Psoas muscle (tissue), 8 donors: Measurements from ENCODE around the gene C19orf73. TPM values are rescaled to one million over a fixed set of nuclear protein-coding genes. Genes with fewer than 3 reads are reported as not detected.
"Not testable (repeated sequence)": the region's sequence is repeated elsewhere in the genome, so short reads cannot be mapped to it uniquely, and the experiment has no call there.

ENCODE experiments used
- ATAC-seq, 4 donors: fragments of 200-7000 bp; cut with Tn5 transposase; one replicate each; pipeline ENCODE4 v1.9.1; 2020; ENCODE audit warnings: moderate library complexity in 3 of 4, mild to moderate bottlenecking in 2 of 4
- DNase-seq, 2 donors: peaks; one replicate each; pipeline ENCODE4 v3.0.0-alpha.2; 2020
- H3K27ac ChIP-seq: fragments of 200-600 bp; one replicate; pipeline ENCODE4 v1.8.0; 2022
- H3K27me3 ChIP-seq, 3 donors: fragments of 200-600 bp in 1 of 3; one replicate each; pipeline versions ENCODE4 v1.6.1 to v1.8.0; 2013 to 2022; ENCODE audit warnings: low read length in 2 of 3, mild to moderate bottlenecking in 2 of 3, moderate library complexity in 1 of 3; ENCODE audit not compliant: insufficient read depth in 3 of 3
- H3K36me3 ChIP-seq, 2 donors: fragments of 200-600 bp in 1 of 2; one replicate each; pipeline versions ENCODE4 v1.6.1 to v1.8.0; 2013 to 2022; ENCODE audit warnings: low read depth in 1 of 2, mild to moderate bottlenecking in 1 of 2, moderate library complexity in 1 of 2; ENCODE audit not compliant: insufficient read depth in 1 of 2
- H3K4me1 ChIP-seq: fragments of 200-600 bp; one replicate; pipeline ENCODE4 v1.8.0; 2022
- H3K4me3 ChIP-seq: fragments of 200-600 bp; one replicate; pipeline ENCODE4 v1.8.0; 2022; ENCODE audit warnings: mild to moderate bottlenecking
- H3K9me3 ChIP-seq: fragments of 200-600 bp; one replicate; pipeline ENCODE4 v1.8.0; 2022
- CTCF ChIP-seq: fragments of 200-600 bp; IDR thresholded peaks from one replicate; pipeline ENCODE4 v1.8.0; 2022; ENCODE audit warnings: antibody characterized with exemption
- WGBS, 3 donors: extraction: QIAGEN DNeasy Blood & Tissue Kit; methylation state at CpG; one replicate each; pipeline versions ENCODE4 v1.1.6 to v1.1.7; 2013; 5-methylcytosine and 5-hydroxymethylcytosine counted together
- intact Hi-C, 2 donors: fragments of 100-400 bp; cut with DNase I; formaldehyde crosslinking; loops; one replicate each; pipeline versions ENCODE4 v1.11.0 to v1.14.2; 2022
- polyA plus RNA-seq, 3 donors: library from polyadenylated mRNA; stranded (reverse); fragments of 200-250 nt; gene quantifications; one replicate each; pipeline ENCODE4 v1.2.3, GENCODE V29; 2013
- total RNA-seq, 4 donors: library from RNA; stranded (reverse); fragmentation: NEBNext Ultra II Directional in 2 of 4; extraction: Animal tissue kit (Norgen Biotek cat#: 25700) in 2 of 4; gene quantifications; one replicate each; pipeline versions ENCODE4 v1.2.1 to v1.2.4, GENCODE V29; 2021 to 2023
- donor health status: healthy with polysubstance abuse.
- donor health status: DM: no; HTN: no; CAD: no; lungs with moderate emphysema.
- donor health status: Bipolar disorder and iron deficiency.
- donor health status: healthy.
- donor health status: DM: yes; HTN: yes; CAD: no.
- donor health status: DM: no; HTN: no; CAD: no.
- donor health status: DM: no; HTN: no; CAD: no.
- donor health status: DM: yes; HTN: yes; CAD: no.

The C19orf73 gene
- total and polyA plus RNA-seq, 7 donors, result 0.54 to 1.9 (median 1.6) TPM

GRCh38 chr19:49150106-49150943 lies 31.4 kb upstream of the C19orf73 start:
- ATAC-seq, result peak; percentile 64 to 71 (median 65)

GRCh38 chr19:49149652-49150105 lies 30.7 kb upstream of the C19orf73 start:
- Histone ChIP-seq H3K27ac (peak overlapping the region; percentile 99), H3K4me3 (peak overlapping the region; percentile 77), H3K9me3 (no peaks in the 10 kb centered on the region), H3K36me3 (no peaks in the 10 kb centered on the region), H3K27me3 (no peaks in the 10 kb centered on the region), H3K4me1 (peaks cover 31% of the 10 kb centered on the region)
- intact Hi-C loops, result loop anchor here (5.0 to 10.0 kb wide), 2 partner anchors 32 to 155 kb away; partner anchors contain the start of genes C19orf73 (in 2 of the 2), PPFIA3 (in 2 of the 2), GYS1 (in 1 of the 2) and RUVBL2 (in 1 of the 2)
- WGBS, 3 donors, result 0% methylated on average over 23 of the region's 23 CpGs
- ATAC-seq (peak; percentile 22 to 66 (median 47)), DNase-seq (peak; percentile 70 to 87)
- TF ChIP-seq CTCF, result no peak

More at GRCh38 chr19:49150106-49150943, 31.4 kb upstream of the C19orf73 start:
- 1% methylated on average over 56 to 75 of the region's 75 CpGs for WGBS, 3 donors
- Histone ChIP-seq H3K4me3 (peak overlapping the region; percentile 77), H3K4me1 (peaks cover 30% of the 10 kb centered on the region), H3K9me3 (no peaks in the 10 kb centered on the region), H3K27me3 (no peaks in the 10 kb centered on the region), H3K36me3 (no peaks in the 10 kb centered on the region), H3K27ac (peak overlapping the region; percentile 99)
- TF ChIP-seq CTCF, result no peak
- DNase-seq, result peak; percentile 82 to 90
- intact Hi-C loops, result loop anchor here (5.0 to 10.0 kb wide), 2 partner anchors 33 to 156 kb away; partner anchors contain the start of genes C19orf73 (in 2 of the 2), PPFIA3 (in 2 of the 2), GYS1 (in 1 of the 2) and RUVBL2 (in 1 of the 2)

- Histone ChIP-seq H3K4me1 (peaks cover 31% of the 10 kb centered on the region), H3K4me3 (peak overlapping the region; percentile 77), H3K9me3 (no peaks in the 10 kb centered on the region), H3K36me3 (no peaks in the 10 kb centered on the region), H3K27ac (peak overlapping the region; percentile 99), H3K27me3 (no peaks in the 10 kb centered on the region)
- intact Hi-C loops, result no loop called here
- DNase-seq (peak; percentile 96 to 97), ATAC-seq (peak; percentile 76 to 82 (median 80))
- WGBS, 3 donors, result 2 to 3% (median 3%) methylated on average over 37 to 49 of the region's 49 CpGs
- no peak for TF ChIP-seq CTCF
These were observed 30.1 kb upstream of the C19orf73 start for GRCh38 chr19:49148784-49149651.

- H3K4me1 ChIP-seq, result peaks cover 31% of the 10 kb centered on the region
- H3K4me3 ChIP-seq, result peak overlapping the region; percentile 77
- 64 to 73% (median 69%) methylated on average over 11 of the region's 11 CpGs for WGBS, 3 donors
- TF ChIP-seq CTCF, result no peak
- no peak for DNase-seq
- H3K9me3 ChIP-seq, result no peaks in the 10 kb centered on the region
- H3K27me3 ChIP-seq, result no peaks in the 10 kb centered on the region
- peak overlapping the region; percentile 99 for H3K27ac ChIP-seq
- intact Hi-C loops, result no loop called here
- no peaks in the 10 kb centered on the region for H3K36me3 ChIP-seq
- no peak for ATAC-seq
These were observed 29.2 kb upstream of the C19orf73 start for GRCh38 chr19:49148044-49148682.

- intact Hi-C loops, H3K27ac ChIP-seq, DNase-seq, ATAC-seq, H3K4me3 ChIP-seq, H3K9me3 ChIP-seq, H3K27me3 ChIP-seq, H3K36me3 ChIP-seq: not testable (repeated sequence)
- WGBS, 3 donors, result 32 to 42% (median 37%) methylated on average over 7 of the region's 7 CpGs
- peaks cover 24% of the 10 kb centered on the region for H3K4me1 ChIP-seq
These were observed 27.4 kb upstream of the C19orf73 start for GRCh38 chr19:49146408-49146770.
